Liver (tissue), 9 donors: Measurements from ENCODE around the gene CORO2B. TPM values are rescaled to one million over a fixed set of nuclear protein-coding genes. Genes with fewer than 3 reads are reported as not detected.
"Not testable (repeated sequence)": the region's sequence is repeated elsewhere in the genome, so short reads cannot be mapped to it uniquely, and the experiment has no call there.

Experiments used
- DNase-seq: peaks from one replicate; pipeline ENCODE4 v3.0.0-alpha.2; 2017; ENCODE audit warnings: low spot score
- H3K27ac ChIP-seq, 2 donors: one replicate each; pipeline ENCODE4 v1.7.0; 2013; ENCODE audit warnings: inconsistent platforms in 2 of 2, low read length in 2 of 2, control low read depth in 1 of 2, low read depth in 1 of 2, mild to moderate bottlenecking in 1 of 2
- H3K27me3 ChIP-seq, 4 donors: one replicate each; pipeline versions ENCODE4 v1.6.1 to v1.7.0; 2013; ENCODE audit warnings: low read length in 3 of 4, inconsistent platforms in 1 of 4, mild to moderate bottlenecking in 1 of 4, moderate library complexity in 1 of 4; ENCODE audit not compliant: control insufficient read depth in 4 of 4, insufficient read depth in 4 of 4
- H3K36me3 ChIP-seq, 4 donors: one replicate each; pipeline versions ENCODE4 v1.6.1 to v1.7.0; 2013; ENCODE audit warnings: low read length in 3 of 4, mild to moderate bottlenecking in 3 of 4, low read depth in 1 of 4, moderate library complexity in 1 of 4; ENCODE audit not compliant: control insufficient read depth in 4 of 4, insufficient read depth in 3 of 4
- H3K4me1 ChIP-seq, 4 donors: one replicate each; pipeline versions ENCODE4 v1.6.1 to v1.7.0; 2013; ENCODE audit warnings: low read length in 3 of 4, mild to moderate bottlenecking in 3 of 4, moderate library complexity in 1 of 4; ENCODE audit not compliant: control insufficient read depth in 4 of 4, insufficient read depth in 4 of 4
- H3K4me3 ChIP-seq, 3 donors: one replicate each; pipeline versions ENCODE4 v1.6.1 to v1.7.0; 2013; ENCODE audit warnings: low read length in 3 of 3, control low read depth in 1 of 3, low read depth in 1 of 3, mild to moderate bottlenecking in 1 of 3
- H3K9ac ChIP-seq, 2 donors: one replicate each; pipeline ENCODE4 v1.7.0; 2013; ENCODE audit warnings: low read length in 2 of 2, mild to moderate bottlenecking in 2 of 2, moderate library complexity in 2 of 2, control low read depth in 1 of 2, low read depth in 1 of 2
- H3K9me3 ChIP-seq, 4 donors: one replicate each; pipeline versions ENCODE4 v1.6.1 to v1.7.0; 2013; ENCODE audit warnings: low read length in 3 of 4; ENCODE audit not compliant: control insufficient read depth in 4 of 4
- ATF3 ChIP-seq: IDR thresholded peaks from 2 replicates; pipeline ENCODE4 v1.6.1; 2016; ENCODE audit warnings: antibody characterized with exemption
- FOXA1 ChIP-seq: IDR thresholded peaks from 2 replicates; pipeline ENCODE4 v1.6.1; 2016; ENCODE audit warnings: antibody characterized with exemption
- FOXA2 ChIP-seq: IDR thresholded peaks from 2 replicates; pipeline ENCODE4 v1.6.1; 2016; ENCODE audit warnings: antibody characterized with exemption
- GABPA ChIP-seq, 2 donors: IDR thresholded peaks in 1 of 2; conservative IDR thresholded peaks in 1 of 2; 2 replicates each; pipeline ENCODE4 v1.6.1; 2016; ENCODE audit warnings: antibody characterized with exemption in 2 of 2, mild to moderate bottlenecking in 1 of 2, moderate library complexity in 1 of 2
- HNF4A ChIP-seq, 2 donors: conservative IDR thresholded peaks; 2 replicates each; pipeline ENCODE4 v1.6.1; 2016; ENCODE audit warnings: antibody characterized with exemption in 2 of 2, mild to moderate bottlenecking in 2 of 2
- HNF4G ChIP-seq: IDR thresholded peaks from 2 replicates; pipeline ENCODE4 v1.6.1; 2016; ENCODE audit warnings: antibody characterized with exemption
- JUND ChIP-seq, 2 donors: IDR thresholded peaks; 2 replicates each; pipeline ENCODE4 v1.6.1; 2016; ENCODE audit warnings: antibody characterized with exemption in 2 of 2
- MAX ChIP-seq: IDR thresholded peaks from 2 replicates; pipeline ENCODE4 v1.6.1; 2016; ENCODE audit warnings: antibody characterized with exemption
- RAD21 ChIP-seq, 2 donors: IDR thresholded peaks; 2 replicates each; pipeline ENCODE4 v1.6.1; 2016; ENCODE audit warnings: antibody characterized with exemption in 2 of 2, mild to moderate bottlenecking in 2 of 2
- RXRA ChIP-seq, 2 donors: IDR thresholded peaks; 2 replicates each; pipeline ENCODE4 v1.6.1; 2017 to 2018; ENCODE audit warnings: antibody characterized with exemption in 2 of 2, mild to moderate bottlenecking in 1 of 2
- SP1 ChIP-seq: IDR thresholded peaks from 2 replicates; pipeline ENCODE4 v1.6.1; 2018; ENCODE audit warnings: antibody characterized with exemption, mild to moderate bottlenecking
- TAF1 ChIP-seq: conservative IDR thresholded peaks from 2 replicates; pipeline ENCODE4 v1.6.1; 2016; ENCODE audit warnings: antibody characterized with exemption, mild to moderate bottlenecking
- YY1 ChIP-seq: IDR thresholded peaks from 2 replicates; pipeline ENCODE4 v1.6.1; 2016; ENCODE audit warnings: antibody characterized with exemption, mild to moderate bottlenecking
- WGBS: extraction: QIAGEN DNeasy Blood & Tissue Kit; methylation state at CpG from one replicate; pipeline ENCODE4 v1.1.7; 2013; 5-methylcytosine and 5-hydroxymethylcytosine counted together
- polyA plus RNA-seq, 2 donors: library from polyadenylated mRNA; stranded (reverse) in 1 of 2; unstranded in 1 of 2; fragments of 200-250 nt in 1 of 2; fragments of >200 nt in 1 of 2; fragmentation: Nextera tagmentation in 1 of 2; extraction: Ambion mirVana in 1 of 2; gene quantifications; one replicate each; pipeline versions ENCODE4 v1.2.1 to v1.2.3, GENCODE V29; 2013 to 2015
- total RNA-seq, 2 donors: library from RNA; depleted of rRNA; stranded (reverse); fragments of >200 nt; gene quantifications; one replicate each; pipeline ENCODE4 v1.2.3, GENCODE V29; 2014
- TF ChIP-seq, protein P1 (sequence below): IDR thresholded peaks from 2 replicates; pipeline ENCODE4 v1.6.1; 2016; ENCODE audit warnings: antibody characterized with exemption, mild to moderate bottlenecking
- TF ChIP-seq, protein P2 (sequence below): fragments of 150-350 bp; IDR thresholded peaks from 2 replicates; pipeline ENCODE4 v1.5.1; 2017; ENCODE audit warnings: improper control_type of control experiment, low read depth, low read length; ENCODE audit not compliant: missing input control
- donor health status: healthy.
- donor health status: healthy.
- donor health status: healthy.
- donor health status: healthy.
- donor health status: healthy.

Gene CORO2B
- total and polyA plus RNA-seq, 4 donors: 0.15 to 0.65 (median 0.52) TPM

DNA sequence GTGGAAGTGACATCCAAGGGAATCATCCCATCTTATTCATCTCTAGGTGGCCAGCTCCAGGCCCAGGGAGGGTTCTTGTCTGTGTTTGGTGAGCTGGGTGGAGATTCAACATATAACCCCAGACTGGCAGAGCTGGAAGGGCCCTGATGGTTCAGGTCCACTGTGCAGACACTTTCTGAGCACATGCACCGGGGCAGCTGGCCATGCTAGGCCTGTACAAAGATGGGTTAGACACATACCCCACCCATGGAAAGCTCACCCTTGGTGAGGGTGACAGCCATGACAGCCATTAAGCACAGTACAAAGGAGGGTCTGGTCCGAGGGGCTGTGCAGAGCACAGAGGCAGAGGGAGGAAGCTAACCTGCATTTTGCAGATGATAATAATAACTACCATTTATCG, 100.4 kb downstream of the CORO2B start:
- Histone ChIP-seq H3K4me3 (no peak overlapping the region), H3K36me3 (no peaks in the 10 kb centered on the region), H3K9ac (no peak overlapping the region), H3K27me3 (no peaks in the 10 kb centered on the region), H3K9me3 (no peaks in the 10 kb centered on the region), H3K4me1 (peaks cover 0 to 3% (median 0%) of the 10 kb centered on the region in 4 donors), H3K27ac (no peak overlapping the region)
- WGBS: 87% methylated on average over 3 of the region's 3 CpGs
- TF ChIP-seq FOXA2 (no peak), TAF1 (no peak), RAD21 (IDR thresholded peaks at IDR 0.05) (no peak), FOXA1 (no peak), HNF4A (conservative IDR thresholded peaks at IDR 0.05) (no peak)
- TF ChIP-seq, protein P1, sequence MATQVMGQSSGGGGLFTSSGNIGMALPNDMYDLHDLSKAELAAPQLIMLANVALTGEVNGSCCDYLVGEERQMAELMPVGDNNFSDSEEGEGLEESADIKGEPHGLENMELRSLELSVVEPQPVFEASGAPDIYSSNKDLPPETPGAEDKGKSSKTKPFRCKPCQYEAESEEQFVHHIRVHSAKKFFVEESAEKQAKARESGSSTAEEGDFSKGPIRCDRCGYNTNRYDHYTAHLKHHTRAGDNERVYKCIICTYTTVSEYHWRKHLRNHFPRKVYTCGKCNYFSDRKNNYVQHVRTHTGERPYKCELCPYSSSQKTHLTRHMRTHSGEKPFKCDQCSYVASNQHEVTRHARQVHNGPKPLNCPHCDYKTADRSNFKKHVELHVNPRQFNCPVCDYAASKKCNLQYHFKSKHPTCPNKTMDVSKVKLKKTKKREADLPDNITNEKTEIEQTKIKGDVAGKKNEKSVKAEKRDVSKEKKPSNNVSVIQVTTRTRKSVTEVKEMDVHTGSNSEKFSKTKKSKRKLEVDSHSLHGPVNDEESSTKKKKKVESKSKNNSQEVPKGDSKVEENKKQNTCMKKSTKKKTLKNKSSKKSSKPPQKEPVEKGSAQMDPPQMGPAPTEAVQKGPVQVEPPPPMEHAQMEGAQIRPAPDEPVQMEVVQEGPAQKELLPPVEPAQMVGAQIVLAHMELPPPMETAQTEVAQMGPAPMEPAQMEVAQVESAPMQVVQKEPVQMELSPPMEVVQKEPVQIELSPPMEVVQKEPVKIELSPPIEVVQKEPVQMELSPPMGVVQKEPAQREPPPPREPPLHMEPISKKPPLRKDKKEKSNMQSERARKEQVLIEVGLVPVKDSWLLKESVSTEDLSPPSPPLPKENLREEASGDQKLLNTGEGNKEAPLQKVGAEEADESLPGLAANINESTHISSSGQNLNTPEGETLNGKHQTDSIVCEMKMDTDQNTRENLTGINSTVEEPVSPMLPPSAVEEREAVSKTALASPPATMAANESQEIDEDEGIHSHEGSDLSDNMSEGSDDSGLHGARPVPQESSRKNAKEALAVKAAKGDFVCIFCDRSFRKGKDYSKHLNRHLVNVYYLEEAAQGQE: no peak
- no peak for DNase-seq

GRCh38 chr15:68679961-68680371, 101.2 kb downstream of the CORO2B start:
- 93% methylated on average over 4 of the region's 4 CpGs for WGBS
- Histone ChIP-seq H3K9ac (no peak overlapping the region), H3K4me3 (no peak overlapping the region), H3K9me3 (no peaks in the 10 kb centered on the region), H3K4me1 (no peaks in the 10 kb centered on the region), H3K36me3 (no peaks in the 10 kb centered on the region), H3K27ac (no peak overlapping the region), H3K27me3 (no peaks in the 10 kb centered on the region)
- DNase-seq: no peak
- TF ChIP-seq ATF3: no peak
- TF ChIP-seq RAD21 (IDR thresholded peaks at IDR 0.05): no peak
- TF ChIP-seq HNF4G: no peak
- no peak for TF ChIP-seq RXRA (IDR thresholded peaks at IDR 0.05)
- no peak for TF ChIP-seq JUND (IDR thresholded peaks at IDR 0.05)
- TF ChIP-seq FOXA2: no peak
- no peak for TF ChIP-seq FOXA1

DNA sequence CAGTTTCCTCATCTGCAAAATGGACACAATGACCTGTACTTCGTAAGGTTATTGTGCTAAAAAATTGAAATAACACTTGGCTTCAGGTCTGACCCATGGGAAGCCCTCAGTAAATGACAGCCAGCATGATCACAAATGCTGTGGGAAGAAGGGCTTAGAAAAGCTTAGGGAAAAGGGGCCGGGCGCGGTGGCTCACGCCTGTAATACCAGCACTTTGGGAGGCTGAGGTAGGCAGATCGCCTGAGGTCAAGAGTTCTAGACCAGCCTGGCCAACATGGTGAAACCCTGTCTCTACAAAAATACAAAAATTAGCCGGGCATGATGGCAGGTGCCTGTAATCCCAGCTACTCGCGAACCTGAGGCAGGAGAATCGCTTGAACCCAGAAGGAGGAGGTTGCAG, 102.0 kb downstream of the CORO2B start:
- H3K36me3 ChIP-seq, H3K4me3 ChIP-seq, H3K9ac ChIP-seq, H3K27me3 ChIP-seq, H3K27ac ChIP-seq, H3K4me1 ChIP-seq, H3K9me3 ChIP-seq, DNase-seq: not testable (repeated sequence)
- 94% methylated on average over 10 of the region's 10 CpGs for WGBS

GRCh38 chr15:68681836-68682235, 103.0 kb downstream of the CORO2B start:
- WGBS: 55% methylated on average over 2 of the region's 2 CpGs
- H3K4me1 ChIP-seq: no peaks in the 10 kb centered on the region
- H3K9ac ChIP-seq: no peak overlapping the region
- no peak overlapping the region for H3K27ac ChIP-seq
- no peaks in the 10 kb centered on the region for H3K27me3 ChIP-seq
- no peak for DNase-seq
- no peak overlapping the region for H3K4me3 ChIP-seq
- H3K36me3 ChIP-seq: no peaks in the 10 kb centered on the region
- H3K9me3 ChIP-seq: no peaks in the 10 kb centered on the region
- TF ChIP-seq GABPA (IDR thresholded peaks at IDR 0.05 in 1 of 2, conservative IDR thresholded peaks at IDR 0.05 in 1 of 2) (no peak), MAX (no peak), YY1 (no peak), HNF4A (conservative IDR thresholded peaks at IDR 0.05) (no peak), SP1 (no peak), HNF4G (no peak), RXRA (IDR thresholded peaks at IDR 0.05) (no peak), FOXA1 (no peak)
- TF ChIP-seq, protein P1: no peak
- TF ChIP-seq, protein P2, sequence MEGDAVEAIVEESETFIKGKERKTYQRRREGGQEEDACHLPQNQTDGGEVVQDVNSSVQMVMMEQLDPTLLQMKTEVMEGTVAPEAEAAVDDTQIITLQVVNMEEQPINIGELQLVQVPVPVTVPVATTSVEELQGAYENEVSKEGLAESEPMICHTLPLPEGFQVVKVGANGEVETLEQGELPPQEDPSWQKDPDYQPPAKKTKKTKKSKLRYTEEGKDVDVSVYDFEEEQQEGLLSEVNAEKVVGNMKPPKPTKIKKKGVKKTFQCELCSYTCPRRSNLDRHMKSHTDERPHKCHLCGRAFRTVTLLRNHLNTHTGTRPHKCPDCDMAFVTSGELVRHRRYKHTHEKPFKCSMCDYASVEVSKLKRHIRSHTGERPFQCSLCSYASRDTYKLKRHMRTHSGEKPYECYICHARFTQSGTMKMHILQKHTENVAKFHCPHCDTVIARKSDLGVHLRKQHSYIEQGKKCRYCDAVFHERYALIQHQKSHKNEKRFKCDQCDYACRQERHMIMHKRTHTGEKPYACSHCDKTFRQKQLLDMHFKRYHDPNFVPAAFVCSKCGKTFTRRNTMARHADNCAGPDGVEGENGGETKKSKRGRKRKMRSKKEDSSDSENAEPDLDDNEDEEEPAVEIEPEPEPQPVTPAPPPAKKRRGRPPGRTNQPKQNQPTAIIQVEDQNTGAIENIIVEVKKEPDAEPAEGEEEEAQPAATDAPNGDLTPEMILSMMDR: no peak
